ENCODE measurements around the gene KCTD21. TPM values are rescaled to one million over a fixed set of nuclear protein-coding genes. Genes with fewer than 3 reads are reported as not detected.

The KCTD21 gene
- total and polyA plus RNA-seq, 2 of the 4 experiments (the other 2 are of a cell fraction): 12.2 to 12.5 TPM

- no peak overlapping the region for H3K56ac ChIP-seq (ENCODE audit: extremely low read depth, insufficient read depth, low read length)
- H2BK5ac ChIP-seq (ENCODE audit: low read depth, low read length, poor library complexity, severe bottlenecking): no peak overlapping the region
- no peaks in the 10 kb centered on the region for H3K27me3 ChIP-seq (ENCODE audit: control insufficient read depth, insufficient read depth, low read length)
- peak overlapping the region; percentile 12; the same call in 1 of the 2 replicates for H3K27ac ChIP-seq (ENCODE audit: insufficient read depth, low read length)
- H2BK20ac ChIP-seq (ENCODE audit: low read depth, low read length): no peak overlapping the region
- H3K36me3 ChIP-seq (ENCODE audit: control insufficient read depth, insufficient read depth, low read length): no peaks in the 10 kb centered on the region
- H4K5ac ChIP-seq (ENCODE audit: low read depth, low read length): no peak overlapping the region; the same call in 1 of the 2 replicates
- H2AFZ ChIP-seq (replicated peaks; ENCODE audit: low read length, poor library complexity): peak overlapping the region; percentile 34
- WGBS, 2 experiments (ENCODE audit: extremely low coverage in 2 of 2, insufficient read length in 1 of 2): no CpG with 5 or more reads among the region's 6 CpGs
- DNase-seq (peak; percentile 16), ATAC-seq (ENCODE audit: low read depth) (peak; percentile 78)
- H3K14ac ChIP-seq (replicated peaks; ENCODE audit: low read depth, low read length): no peak overlapping the region
- no TSS peak for BruUV-seq (replicated peaks)
- H3K23ac ChIP-seq (ENCODE audit: low read depth, low read length): no peak overlapping the region; the same call in 1 of the 2 replicates
- H2BK15ac ChIP-seq (ENCODE audit: low read depth, low read length): no peak overlapping the region
- no peak overlapping the region for H3K4ac ChIP-seq (ENCODE audit: low read depth, low read length)
- in situ Hi-C loops (cut with MboI; ENCODE audit: low sequenced_read_pairs): no loop called here
- dilution Hi-C loops (cut with HindIII; ENCODE audit: low sequenced_read_pairs, unreplicated experiment): no loop called here
- H3K79me1 ChIP-seq (ENCODE audit: low read depth in 1 of 2, low read length in 2 of 2): no peaks in the 10 kb centered on the region
- peak overlapping the region in 1 of 2 experiments; percentile 21; a peak in 1 of 4 replicates for H4K8ac ChIP-seq (ENCODE audit: low read depth in 2 of 2, low read length in 2 of 2)
- H3K4me1 ChIP-seq (ENCODE audit: control insufficient read depth, insufficient read depth, low read length): peaks cover 7% of the 10 kb centered on the region
- TF ChIP-seq NFE2L2 (IDR thresholded peaks at IDR 0.05; ENCODE audit: low read depth, low read length): no peak
- no peak for TF ChIP-seq MAFK (IDR thresholded peaks at IDR 0.05; ENCODE audit: low read depth, low read length)
- TF ChIP-seq ELK1 (IDR thresholded peaks at IDR 0.05; ENCODE audit: borderline replicate concordance, low read depth, low read length): no peak
- TF ChIP-seq RAD21 (IDR thresholded peaks at IDR 0.05; ENCODE audit: low read length): no peak
- TF ChIP-seq RCOR1 (IDR thresholded peaks at IDR 0.05; ENCODE audit: insufficient replicate concordance, low read length): no peak
- no peak for TF ChIP-seq CTCF (conservative IDR thresholded peaks at IDR 0.05; ENCODE audit: low read depth, low read length)
- TF ChIP-seq FOS (IDR thresholded peaks at IDR 0.05; ENCODE audit: low read depth, low read length): no peak
- no peak for TF ChIP-seq CEBPB (IDR thresholded peaks at IDR 0.05; ENCODE audit: low read depth, low read length)
- no peak for TF ChIP-seq BHLHE40 (IDR thresholded peaks at IDR 0.05; ENCODE audit: low read depth, low read length)
- TF ChIP-seq SMC3 (IDR thresholded peaks at IDR 0.05; ENCODE audit: low read depth, low read length): no peak
- TF ChIP-seq CHD1 (IDR thresholded peaks at IDR 0.05; ENCODE audit: low read depth, low read length): no peak
- TF ChIP-seq MAZ (IDR thresholded peaks at IDR 0.05; ENCODE audit: borderline replicate concordance, low read depth, low read length): no peak
- TF ChIP-seq RFX5 (IDR thresholded peaks at IDR 0.05; ENCODE audit: low read depth, low read length): no peak
- no peak for TF ChIP-seq MXI1 (IDR thresholded peaks at IDR 0.05; ENCODE audit: borderline replicate concordance, low read depth, low read length)
- TF ChIP-seq POLR2A (IDR thresholded peaks at IDR 0.05; ENCODE audit: low read depth, low read length): no peak
- ChIA-PET CTCF (interaction anchor here (1.5 kb wide), 1 partner anchor 9 kb away, joined by 8 read pairs; no protein-coding TSS in a partner anchor), POLR2A (ENCODE audit: unreplicated experiment) (no interaction called here)
- no peak overlapping the region for H2BK120ac ChIP-seq (ENCODE audit: low read depth, low read length)
- H3K18ac ChIP-seq (ENCODE audit: low read depth, low read length): no peak overlapping the region; the same call in 1 of the 2 replicates
- no peak overlapping the region for H2AK9ac ChIP-seq (replicated peaks; ENCODE audit: low read depth, low read length, poor library complexity)
- H3K4me2 ChIP-seq (ENCODE audit: low read depth, low read length): no peak overlapping the region; the same call in 1 of the 2 replicates
- no peaks in the 10 kb centered on the region for H4K20me1 ChIP-seq (ENCODE audit: insufficient read depth, low read length)
- H4K91ac ChIP-seq (ENCODE audit: insufficient read depth, low read depth, low read length): no peak overlapping the region
- no peak overlapping the region; the same call in 1 of the 2 replicates for H2AK5ac ChIP-seq (ENCODE audit: low read depth, low read length)
- H3K9me3 ChIP-seq (ENCODE audit: control insufficient read depth, insufficient read depth, low read length): no peaks in the 10 kb centered on the region
- no peak overlapping the region for H3K9ac ChIP-seq (ENCODE audit: low read depth, low read length)
- peaks cover 5% of the 10 kb centered on the region for H3K9me1 ChIP-seq (ENCODE audit: insufficient read depth, low read length)
- H3K4me3 ChIP-seq (ENCODE audit: insufficient read depth, low read depth, low read length): no peak overlapping the region
- intact Hi-C loops (cut with micrococcal nuclease): no loop called here
Measured at GRCh38 chr11:78158987-78159652, 29.3 kb downstream of the KCTD21 start.
